GM19035 (cell line): Measurements from ENCODE around the gene ATAD3C.
"Not testable (repeated sequence)": the region's sequence is repeated elsewhere in the genome, so short reads cannot be mapped to it uniquely, and the experiment has no call there.

Source experiments
- ATAC-seq: cut with Tn5 transposase; IDR thresholded peaks from one replicate; pipeline ENCODE4 v1.9.1; 2021; ENCODE audit not compliant: unreplicated experiment

The ATAD3C gene, protein sequence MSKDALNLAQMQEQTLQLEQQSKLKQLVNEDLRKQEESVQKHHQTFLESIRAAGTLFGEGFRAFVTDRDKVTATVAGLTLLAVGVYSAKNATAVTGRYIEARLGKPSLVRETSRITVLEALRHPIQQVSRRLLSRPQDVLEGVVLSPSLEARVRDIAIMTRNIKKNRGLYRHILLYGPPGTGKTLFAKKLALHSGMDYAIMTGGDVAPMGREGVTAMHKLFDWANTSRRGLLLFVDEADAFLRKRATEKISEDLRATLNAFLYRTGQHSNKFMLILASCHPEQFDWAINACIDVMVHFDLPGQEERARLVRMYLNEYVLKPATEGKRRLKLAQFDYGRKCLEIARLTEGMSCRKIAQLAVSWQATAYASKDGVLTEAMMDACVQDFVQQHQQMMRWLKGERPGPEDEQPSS

DNA sequence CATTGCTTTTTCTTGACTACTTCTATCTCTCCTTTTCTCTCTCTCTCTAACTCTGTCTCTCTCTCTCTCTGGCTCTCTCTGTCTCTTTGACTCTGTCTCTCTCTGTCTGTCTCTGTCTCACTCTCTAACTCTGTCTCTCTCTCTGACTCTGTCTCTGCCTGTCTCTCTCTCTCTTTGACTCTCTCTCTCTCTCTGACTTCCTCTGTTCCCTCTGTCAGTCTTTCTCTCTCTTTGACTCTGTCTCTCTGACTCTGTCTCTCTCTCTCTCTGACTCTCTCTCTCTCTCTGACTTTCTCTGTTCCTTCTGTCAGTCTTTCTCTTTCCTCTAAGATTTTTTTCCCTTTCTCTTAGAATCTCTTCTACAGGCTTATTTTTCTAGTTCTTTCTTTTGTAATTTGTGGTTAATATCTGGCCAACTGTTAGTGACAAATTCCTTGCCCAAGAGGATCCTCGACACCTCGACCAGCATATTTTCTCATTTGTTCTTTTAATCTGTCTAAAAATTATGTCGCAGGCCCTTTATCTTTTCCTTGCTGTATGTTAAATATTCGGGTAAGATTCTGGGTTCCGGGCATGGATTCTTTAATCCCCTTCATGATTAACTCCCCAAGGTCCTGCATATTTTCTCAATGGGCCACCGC lies at the start of gene ATAD3C:
TSS of gene ATAD3C (plus strand) at position 591 of the 641 bp plus-strand sequence. CDS start 995 bp downstream, outside the sequence.
- ATAC-seq = no peak

DNA sequence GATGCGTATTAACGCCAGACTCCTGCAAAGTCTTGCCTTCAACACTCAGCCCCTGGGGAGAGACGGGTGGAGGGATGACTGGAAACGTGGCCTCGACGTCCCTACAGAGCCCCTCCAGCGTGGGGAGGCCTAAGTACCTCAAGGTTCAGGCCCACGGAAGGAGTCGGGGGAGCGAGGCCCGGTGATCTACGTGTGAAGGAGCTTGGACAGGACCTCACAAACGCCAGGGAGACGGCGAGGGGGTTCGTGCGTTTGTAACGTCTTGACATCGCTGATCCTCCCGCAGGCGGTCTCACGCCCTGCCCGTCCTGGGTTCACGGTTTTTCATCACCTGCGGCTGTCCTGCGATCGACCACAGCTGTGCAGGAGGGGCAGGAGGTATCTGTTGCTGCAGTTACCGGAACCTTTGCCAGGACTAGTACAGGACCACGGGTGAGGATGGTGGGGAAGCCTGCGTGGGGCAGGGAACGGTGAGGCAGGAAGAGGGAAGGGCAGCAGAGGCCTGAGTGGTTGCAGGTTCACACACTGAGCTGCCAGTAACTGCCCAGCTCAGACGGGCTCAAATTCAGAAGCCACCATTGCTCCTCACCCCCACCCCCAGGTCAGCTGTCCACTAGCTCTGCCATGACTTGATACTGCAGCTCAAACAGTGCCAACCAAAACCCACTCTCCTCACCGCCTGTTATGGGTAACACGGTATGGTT lies 49.5 kb upstream of the ATAD3C start:
- peak; percentile 8 for ATAC-seq

DNA sequence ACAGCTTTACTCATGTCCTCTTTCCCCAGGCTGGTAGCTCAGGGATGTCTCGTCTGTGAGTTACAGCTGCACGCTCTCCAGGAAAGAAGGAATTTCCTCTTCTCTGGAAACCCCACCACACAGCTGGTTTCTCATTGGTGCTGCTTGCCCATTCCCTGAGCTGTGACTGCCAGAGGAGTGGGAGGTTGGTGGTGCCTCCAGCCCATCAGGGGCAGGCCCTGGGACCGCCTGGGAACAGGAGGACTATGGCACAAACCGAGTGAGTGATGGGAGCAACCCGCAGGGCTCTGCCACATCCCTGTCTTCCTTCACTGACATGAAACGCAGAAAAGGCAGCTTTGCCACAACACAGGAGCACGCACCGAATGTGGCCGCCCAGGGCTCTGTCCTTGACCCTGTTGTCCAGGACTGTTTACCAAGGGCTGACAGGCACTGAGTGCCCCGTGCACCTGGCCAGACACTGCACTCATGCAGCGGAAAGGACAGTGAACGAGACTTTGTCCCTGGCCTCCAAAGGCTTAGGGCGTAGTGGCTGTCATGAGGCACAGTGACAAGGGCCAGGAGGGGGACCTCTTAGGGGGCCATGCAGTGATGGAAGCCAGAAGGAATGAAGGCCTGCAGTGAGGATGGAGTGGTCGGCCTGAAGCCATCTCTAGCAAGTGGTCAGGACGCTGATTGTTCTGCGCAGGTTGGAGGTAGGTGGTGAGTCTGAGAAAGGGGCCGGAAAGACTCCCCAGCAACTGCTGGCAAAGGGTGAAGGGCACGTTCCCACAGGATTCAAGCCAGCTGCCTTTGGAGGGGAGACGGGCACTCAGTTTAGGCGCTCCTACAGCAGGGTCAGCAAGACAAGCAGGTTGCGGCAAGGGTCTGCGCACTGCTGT lies 48.7 kb upstream of the ATAD3C start:
- ATAC-seq = no peak

DNA sequence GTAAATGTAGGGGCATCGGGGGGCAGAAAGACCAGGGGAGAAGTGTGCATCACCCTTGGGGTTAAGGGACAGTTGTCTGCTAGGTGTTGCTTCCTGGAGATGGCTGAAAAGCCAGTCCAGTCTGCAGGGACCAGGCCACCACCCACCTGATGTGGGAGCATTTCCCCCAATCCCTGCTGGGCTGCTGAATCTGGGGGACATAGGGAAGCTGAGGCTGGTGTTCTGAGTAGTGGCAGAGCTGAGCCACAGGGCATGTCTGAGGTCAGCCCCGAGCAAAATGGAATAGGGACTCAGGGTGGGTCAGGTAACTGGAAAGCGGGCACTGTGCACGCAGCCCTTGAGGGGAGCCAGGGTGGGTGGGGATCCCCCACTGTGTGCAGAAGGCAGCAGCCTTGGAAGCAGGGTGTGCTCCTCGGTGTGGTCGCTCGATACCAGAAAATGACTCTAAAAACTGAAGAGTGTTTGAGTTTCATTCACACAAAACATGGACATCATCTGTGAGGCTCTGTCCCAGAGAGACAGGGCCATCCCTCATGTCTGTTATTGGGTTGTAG lies 48.0 kb upstream of the ATAD3C start:
- no peak for ATAC-seq

DNA sequence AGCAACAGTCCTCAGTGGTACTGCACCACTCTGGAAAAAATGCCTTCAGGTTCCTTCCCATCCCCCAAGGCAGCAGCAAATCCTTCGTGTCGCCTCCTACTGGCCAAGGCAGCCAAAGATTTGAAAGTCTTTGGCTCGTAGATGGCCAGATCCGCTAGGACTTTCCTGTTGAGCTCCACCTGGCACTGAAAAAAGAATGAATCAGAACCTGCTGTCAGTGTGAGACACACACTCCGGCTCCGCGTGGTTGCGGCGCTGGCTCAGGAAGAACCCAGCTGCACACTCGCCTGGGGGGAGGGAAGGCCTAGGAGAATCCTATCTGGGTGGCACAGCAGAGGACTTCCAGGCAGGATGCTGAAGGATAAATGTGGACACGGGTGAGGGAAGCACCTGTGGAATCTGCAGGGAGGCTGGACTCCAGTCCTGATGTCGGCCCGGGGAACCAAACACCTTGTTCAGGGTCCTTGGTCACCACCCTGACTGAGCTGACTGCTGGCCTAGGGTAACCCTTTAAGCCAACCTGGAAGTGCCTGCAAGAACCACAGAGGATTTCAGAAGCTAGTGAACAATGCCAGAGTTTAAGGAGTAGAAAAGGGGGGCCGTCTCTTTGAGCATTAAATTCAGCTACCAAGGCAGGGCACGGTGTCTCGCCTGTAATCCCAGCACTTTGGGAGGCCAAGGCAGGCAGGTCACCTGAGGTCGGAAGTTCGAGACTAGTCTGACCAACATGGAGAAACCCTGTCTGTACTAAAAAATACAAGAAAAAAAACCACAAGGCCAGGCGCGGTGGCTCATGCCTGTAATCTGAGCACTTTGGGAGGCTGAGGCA lies 47.2 kb upstream of the ATAD3C start:
- ATAC-seq = no peak

DNA sequence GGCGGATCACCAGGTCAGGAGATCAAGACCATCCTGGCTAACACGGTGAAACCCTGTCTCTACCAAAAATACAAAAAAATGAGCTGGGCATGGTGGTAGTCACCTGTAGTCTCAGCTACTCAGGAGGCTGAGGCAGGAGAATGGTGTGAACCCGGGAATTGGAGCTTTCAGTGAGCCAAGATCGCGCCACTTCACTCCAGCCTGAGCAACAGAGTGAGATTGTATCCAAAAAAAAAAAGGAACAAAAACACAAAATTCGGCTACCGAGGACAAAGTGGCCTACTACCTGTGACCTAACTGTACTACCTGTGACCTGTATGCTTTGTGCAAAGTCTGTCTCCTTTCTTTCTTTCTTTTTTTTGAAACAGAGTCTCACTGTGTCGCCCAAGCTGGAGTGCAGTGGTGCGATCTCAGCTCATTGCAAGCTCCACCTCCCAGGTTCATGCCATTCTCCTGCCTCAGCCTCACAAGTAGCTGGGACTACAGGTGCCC lies 46.5 kb upstream of the ATAD3C start:
- not testable (repeated sequence) for ATAC-seq

DNA sequence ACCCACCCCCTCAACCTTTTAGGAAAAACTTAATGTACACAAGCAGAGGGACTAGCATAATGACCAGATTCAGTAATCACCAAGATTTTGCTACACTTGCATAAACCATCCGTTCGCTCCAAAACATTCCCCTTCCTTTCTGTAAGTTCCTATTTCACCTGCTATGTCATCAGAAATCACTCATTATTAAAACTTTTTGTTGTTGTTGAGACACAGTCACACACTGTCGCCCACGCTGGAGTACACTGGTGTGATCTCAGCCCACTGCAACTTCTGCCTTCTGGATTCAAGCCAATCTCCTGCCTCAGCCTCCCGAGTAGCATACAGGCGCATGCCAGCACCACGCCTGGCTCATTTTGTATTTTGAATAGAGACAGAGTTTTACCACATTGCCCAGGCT lies 45.8 kb upstream of the ATAD3C start:
- no peak for ATAC-seq

DNA sequence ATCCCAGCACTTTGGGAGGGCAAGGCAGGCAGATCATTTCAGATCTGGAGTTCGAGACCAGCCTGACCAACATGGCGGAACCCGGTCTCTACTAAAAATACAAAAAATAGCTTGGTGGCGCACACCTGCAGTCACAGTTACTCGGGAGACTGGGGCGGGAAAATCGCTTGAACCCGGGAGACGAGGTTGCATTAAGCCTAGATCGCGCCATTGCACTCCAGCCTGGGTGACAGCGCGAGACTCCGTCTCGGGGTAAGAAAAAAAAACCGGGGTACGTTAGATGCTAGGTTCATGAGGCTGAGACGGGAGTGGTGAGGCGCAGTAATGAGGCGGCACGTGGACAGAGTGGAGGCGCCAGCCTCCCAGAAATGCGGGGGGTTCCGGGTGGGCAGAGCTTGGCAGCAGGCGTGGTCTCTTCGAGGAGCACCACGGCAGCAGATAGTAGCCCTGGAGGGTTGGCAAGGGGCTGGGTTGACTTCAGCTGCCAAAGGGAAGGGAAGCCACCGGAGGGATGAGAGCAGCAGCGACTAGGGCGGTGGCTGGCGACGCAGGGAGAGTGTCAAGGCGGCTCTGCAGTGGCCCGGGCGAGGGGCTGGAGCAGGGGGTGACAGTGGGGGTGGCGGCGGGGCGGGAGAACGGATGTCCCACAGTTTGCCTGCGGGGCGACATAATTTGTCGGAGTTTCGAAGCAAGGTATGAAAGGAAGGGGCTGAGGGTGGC lies 43.2 kb upstream of the ATAD3C start:
- no peak for ATAC-seq

DNA sequence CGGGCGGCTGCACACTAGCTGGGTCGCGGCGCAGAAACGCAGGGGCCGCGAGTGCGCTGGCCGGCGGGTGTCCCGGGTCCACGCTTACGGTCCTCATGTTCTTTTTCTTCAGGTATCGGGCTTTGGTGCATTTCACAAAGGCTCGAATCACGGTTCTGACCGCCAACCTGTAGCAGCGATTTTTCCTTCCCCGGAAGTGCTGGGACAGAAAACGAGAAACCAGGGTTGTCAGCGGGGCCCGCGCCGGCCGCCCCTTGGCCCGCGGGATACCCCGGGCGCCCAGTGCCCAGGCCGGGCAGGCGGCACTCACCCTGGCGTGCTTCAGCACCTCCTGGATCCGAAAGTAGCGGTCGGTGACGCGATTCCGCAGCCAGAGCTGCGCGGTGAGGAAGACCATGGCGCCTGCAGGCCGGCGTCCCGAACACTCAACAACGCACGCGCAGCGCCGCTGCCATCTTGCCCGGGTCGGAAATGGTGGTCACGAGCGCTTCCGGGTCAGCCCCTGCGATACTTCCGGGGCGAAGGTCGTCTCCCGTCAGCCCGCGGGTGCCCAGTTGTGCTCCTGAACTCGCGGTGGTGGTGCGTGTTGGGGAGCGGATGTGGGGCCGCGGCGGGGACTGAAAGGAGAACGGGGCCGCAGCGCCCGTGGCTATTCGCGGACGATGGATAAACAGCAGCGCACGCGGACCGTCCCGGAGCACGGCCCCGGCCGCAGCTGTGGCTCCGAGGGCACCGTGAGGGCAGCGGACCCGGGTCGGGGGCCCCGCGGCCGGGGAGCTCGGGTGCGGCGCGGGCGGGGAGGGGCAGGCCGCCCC lies 42.5 kb upstream of the ATAD3C start, which contains the start of gene MRPL20:
TSS of gene MRPL20 (minus strand) at position 473 of the 815 bp plus-strand sequence. CDS start at position 397, 76 bp downstream.
- peak; percentile 94 for ATAC-seq

DNA sequence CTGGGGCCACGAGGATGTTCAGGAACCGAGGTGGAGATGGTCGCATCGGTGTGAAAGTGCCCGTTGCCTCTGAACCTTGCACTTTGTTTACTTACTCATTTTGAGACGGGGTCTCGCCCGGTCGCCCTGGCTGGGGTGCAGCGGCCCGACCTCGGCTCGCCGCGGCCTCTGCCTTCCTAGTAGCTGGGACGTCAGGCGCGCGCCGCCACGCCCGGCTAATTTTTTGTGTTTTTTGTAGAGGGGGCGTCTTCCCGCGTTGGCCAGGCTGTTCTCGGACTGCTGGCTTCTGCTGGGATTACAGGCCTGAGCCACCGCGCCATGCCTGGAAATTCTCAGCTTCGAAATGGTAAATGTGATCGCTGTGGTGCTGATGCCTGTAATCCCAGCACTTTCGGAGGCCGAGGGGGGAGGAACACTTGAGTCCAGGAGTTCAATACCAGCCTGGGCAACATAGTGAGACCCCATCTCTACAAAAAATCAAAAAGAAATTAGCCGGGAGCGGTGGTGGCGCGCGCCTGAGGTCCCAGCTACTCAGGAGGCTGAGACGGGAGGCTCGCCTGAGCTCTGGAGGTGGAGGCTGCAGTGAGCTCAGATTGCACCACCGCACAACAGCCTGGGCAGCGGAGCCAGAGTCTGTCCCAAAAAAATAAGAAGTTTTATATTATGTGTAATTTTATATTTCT lies 41.7 kb upstream of the ATAD3C start:
- ATAC-seq = no peak

DNA sequence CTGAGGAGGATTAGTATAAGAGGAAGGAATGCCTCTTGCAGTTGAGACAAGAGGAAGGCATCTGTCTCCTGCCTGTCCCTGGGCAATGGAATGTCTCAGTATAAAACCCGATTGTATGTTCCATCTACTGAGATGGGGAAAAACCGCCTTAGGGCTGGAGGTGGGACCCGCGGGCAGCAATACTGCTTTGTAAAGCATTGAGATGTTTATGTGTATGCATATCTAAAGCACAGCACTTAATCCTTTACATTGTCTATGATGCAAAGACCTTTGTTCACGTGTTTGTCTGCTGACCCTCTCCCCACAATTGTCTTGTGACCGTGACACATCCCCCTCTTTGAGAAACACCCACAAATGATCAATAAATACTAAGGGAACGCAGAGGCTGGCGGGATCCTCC lies 39.3 kb upstream of the ATAD3C start:
- ATAC-seq = not testable (repeated sequence)

DNA sequence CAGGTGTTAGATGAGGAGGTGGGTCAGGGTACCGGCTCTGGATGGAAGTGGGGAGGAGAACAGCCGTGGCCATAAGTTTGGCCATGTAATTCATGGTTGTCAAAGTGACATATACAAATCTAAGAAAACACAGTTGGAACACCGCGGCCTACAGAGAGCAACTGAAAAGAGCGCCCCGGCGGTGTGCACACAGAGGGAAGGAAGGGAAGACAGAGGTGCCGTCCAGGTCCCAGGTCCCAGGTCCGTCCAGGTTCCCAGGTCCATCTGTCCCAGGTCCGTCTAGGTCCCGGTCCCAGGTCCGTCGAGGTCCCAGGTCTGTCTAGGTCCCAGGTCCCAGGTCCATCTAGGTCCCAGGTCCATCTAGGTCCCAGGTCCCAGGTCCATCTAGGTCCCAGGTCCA lies 37.9 kb upstream of the ATAD3C start:
- ATAC-seq = no peak

DNA sequence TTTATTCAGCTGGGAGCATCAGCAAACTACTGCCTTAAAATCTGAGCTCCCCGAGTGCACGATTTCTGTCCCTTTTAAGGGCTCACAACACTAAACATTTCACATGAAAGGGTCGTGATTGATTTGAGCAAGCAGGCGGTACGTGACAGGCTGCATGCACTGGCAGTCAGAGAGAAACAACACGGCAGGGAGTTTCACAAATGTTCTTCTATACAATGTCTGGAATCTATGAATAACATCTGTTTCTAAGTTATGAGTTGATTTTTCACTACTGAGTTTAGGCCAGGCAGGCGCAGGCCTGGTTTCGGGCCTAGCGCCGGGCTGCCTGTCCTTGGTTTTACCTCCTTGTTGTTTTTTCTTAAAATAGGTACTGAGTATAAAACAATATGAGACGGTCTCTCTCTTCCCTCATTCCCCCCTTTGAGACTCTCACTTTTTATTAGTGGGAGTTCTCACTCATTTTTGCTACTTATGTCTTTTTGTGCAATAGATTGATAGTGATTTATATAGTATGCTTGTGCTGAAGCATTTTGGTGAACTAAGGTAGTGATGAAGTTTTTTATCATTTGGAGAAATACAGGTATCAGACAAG lies 37.1 kb upstream of the ATAD3C start:
- ATAC-seq = not testable (repeated sequence)

DNA sequence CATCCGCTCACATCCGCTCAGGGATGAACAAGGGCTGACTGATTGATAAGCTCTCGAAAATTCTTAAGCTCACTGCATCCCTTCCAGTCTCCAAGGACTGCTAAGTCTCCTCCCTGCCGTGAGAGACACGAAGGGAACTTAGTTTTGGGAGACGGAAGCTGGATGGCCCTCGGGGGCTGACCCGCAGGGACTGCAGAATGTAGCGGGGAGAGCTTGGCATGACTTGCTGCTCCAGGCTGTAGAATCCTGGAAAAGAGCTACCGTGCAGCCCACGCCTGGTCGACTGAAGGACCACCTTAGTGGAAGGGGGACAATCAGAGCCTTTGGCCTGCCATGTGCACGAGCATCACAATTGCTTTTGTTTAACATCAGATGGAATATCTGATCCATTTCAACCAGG lies 33.7 kb upstream of the ATAD3C start:
- ATAC-seq = no peak

DNA sequence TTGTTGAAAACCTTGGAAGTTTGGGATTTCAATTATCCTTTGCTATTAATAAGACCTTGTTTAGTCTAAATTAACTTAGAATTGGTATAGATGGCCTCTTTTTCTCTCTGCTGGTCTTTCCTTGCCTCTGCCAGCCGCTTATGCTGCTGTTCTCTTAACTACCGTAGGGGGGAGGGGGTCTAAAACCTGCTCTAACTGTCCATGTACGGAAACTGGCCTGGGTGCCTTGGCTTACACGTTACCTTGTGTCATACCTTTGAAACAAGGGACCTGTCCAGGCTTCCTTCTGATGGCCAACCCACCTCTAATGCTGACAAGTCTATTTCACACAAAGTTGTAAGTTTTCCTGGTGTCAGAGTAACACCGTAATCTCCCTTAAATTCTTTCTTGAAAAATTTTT lies 32.1 kb upstream of the ATAD3C start:
- not testable (repeated sequence) for ATAC-seq

DNA sequence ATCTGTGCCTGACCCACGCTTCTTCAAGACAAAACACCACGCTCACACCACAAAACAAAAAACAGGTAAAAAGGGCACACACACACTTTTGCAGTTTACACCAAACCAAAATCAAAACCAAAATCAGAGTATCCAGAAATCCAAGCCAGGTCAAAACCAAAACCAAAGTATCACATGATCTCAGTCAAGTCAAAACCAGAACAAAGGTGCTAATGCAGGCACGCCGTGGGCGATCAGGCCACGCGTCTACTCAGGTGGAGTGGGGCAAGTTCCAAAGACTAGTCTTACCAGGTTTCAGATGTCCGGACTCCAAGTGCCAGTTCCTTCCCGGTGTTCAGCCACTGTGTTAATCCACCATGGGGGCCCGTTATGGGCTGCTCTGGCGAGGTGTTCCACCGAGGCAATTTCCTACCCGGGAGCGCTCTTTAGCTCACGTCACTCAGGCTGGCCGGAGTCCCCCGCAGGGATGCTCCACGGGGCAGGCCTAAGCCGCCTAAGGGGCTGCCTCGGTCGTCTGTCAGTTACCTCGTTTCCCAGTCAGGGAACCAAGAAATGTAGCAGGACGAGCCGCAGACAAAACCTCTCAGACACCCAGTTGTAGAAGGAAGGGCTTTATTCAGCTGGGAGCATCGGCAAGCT lies 31.5 kb upstream of the ATAD3C start:
- not testable (repeated sequence) for ATAC-seq
